Mononuclear cell (primary cell): Measurements from ENCODE around the gene SCYGR8. TPM values are rescaled to one million over a fixed set of nuclear protein-coding genes. Genes with fewer than 3 reads are reported as not detected.

ENCODE experiments used
- H3K27me3 ChIP-seq: 2 replicates; pipeline ENCODE4 v1.6.0; 2011; ENCODE audit warnings: low read length, control low read depth; ENCODE audit not compliant: insufficient read depth
- H3K4me1 ChIP-seq: 2 replicates; pipeline ENCODE4 v1.5.1; 2011; ENCODE audit warnings: mild to moderate bottlenecking, low read length, control low read depth; ENCODE audit not compliant: insufficient read depth
- H3K4me3 ChIP-seq: 2 replicates; pipeline ENCODE4 v1.5.1; 2011; ENCODE audit warnings: mild to moderate bottlenecking, low read length, moderate library complexity
- H3K9me3 ChIP-seq: 2 replicates; pipeline ENCODE4 v1.5.1; 2011; ENCODE audit warnings: low read depth, mild to moderate bottlenecking, control low read depth, low read length
- total RNA-seq: library from RNA; depleted of rRNA; stranded (reverse); fragments of >200 nt; gene quantifications from one replicate; pipeline ENCODE4 v1.2.3, GENCODE V29; 2012

SCYGR8 gene
- total RNA-seq, 1 donor, result not detected

- Histone ChIP-seq H3K27me3 (peaks cover 2% of the 10 kb centered on the region), H3K4me1 (peaks cover 13% of the 10 kb centered on the region), H3K4me3 (no peak overlapping the region), H3K9me3 (no peaks in the 10 kb centered on the region)
Observed at GRCh38 chr2:227780981-227781615, 35.4 kb downstream of the SCYGR8 start.

GRCh38 chr2:227781841-227782240 lies 36.1 kb downstream of the SCYGR8 start:
- Histone ChIP-seq H3K4me3 (no peak overlapping the region), H3K27me3 (peaks cover 3% of the 10 kb centered on the region), H3K9me3 (no peaks in the 10 kb centered on the region), H3K4me1 (peaks cover 13% of the 10 kb centered on the region)

GRCh38 chr2:227782804-227783203 lies 37.1 kb downstream of the SCYGR8 start:
- no peak overlapping the region for H3K4me3 ChIP-seq

GRCh38 chr2:227783404-227784138 lies 37.9 kb downstream of the SCYGR8 start:
- Histone ChIP-seq H3K4me3 (peak overlapping the region; percentile 36), H3K4me1 (peaks cover 13% of the 10 kb centered on the region), H3K9me3 (no peaks in the 10 kb centered on the region), H3K27me3 (peaks cover 3% of the 10 kb centered on the region)

More at GRCh38 chr2:227782804-227783203, 37.1 kb downstream of the SCYGR8 start:
- H3K4me1 ChIP-seq, result peaks cover 13% of the 10 kb centered on the region
- no peaks in the 10 kb centered on the region for H3K9me3 ChIP-seq
- H3K27me3 ChIP-seq, result peaks cover 3% of the 10 kb centered on the region

- H3K9me3 ChIP-seq, result no peaks in the 10 kb centered on the region
- H3K27me3 ChIP-seq, result peaks cover 3% of the 10 kb centered on the region
- peaks cover 13% of the 10 kb centered on the region for H3K4me1 ChIP-seq
- no peak overlapping the region for H3K4me3 ChIP-seq
Observed at GRCh38 chr2:227785293-227785692, 39.6 kb downstream of the SCYGR8 start.

GRCh38 chr2:227788561-227789018 lies 42.9 kb downstream of the SCYGR8 start:
- Histone ChIP-seq H3K4me3 (no peak overlapping the region), H3K27me3 (peaks cover 3% of the 10 kb centered on the region), H3K9me3 (no peaks in the 10 kb centered on the region)

GRCh38 chr2:227789803-227790202 lies 44.1 kb downstream of the SCYGR8 start:
- Histone ChIP-seq H3K9me3 (no peaks in the 10 kb centered on the region), H3K4me1 (no peaks in the 10 kb centered on the region), H3K27me3 (peaks cover 3% of the 10 kb centered on the region), H3K4me3 (no peak overlapping the region)

More at GRCh38 chr2:227788561-227789018, 42.9 kb downstream of the SCYGR8 start:
- peaks cover 8% of the 10 kb centered on the region for H3K4me1 ChIP-seq

GRCh38 chr2:227793148-227793712 lies 47.5 kb downstream of the SCYGR8 start:
- Histone ChIP-seq H3K4me3 (no peak overlapping the region), H3K4me1 (no peaks in the 10 kb centered on the region), H3K9me3 (no peaks in the 10 kb centered on the region), H3K27me3 (no peaks in the 10 kb centered on the region)

Other genes starting within 250 kb of the SCYGR8 start
- not detected for gene SCYGR2, start 147.0 kb upstream of the SCYGR8 start, total RNA-seq
- gene SCYGR3, start 131.1 kb upstream of the SCYGR8 start, total RNA-seq, result not detected
- gene SCYGR4, start 128.4 kb upstream of the SCYGR8 start, total RNA-seq, result not detected
- gene SCYGR5, start 79.1 kb upstream of the SCYGR8 start, total RNA-seq, result not detected
- gene SLC19A3, start 27.9 kb upstream of the SCYGR8 start, total RNA-seq, result not detected
- not detected for gene SCYGR6, start 21.1 kb upstream of the SCYGR8 start, total RNA-seq
- gene SCYGR7, start 17.6 kb upstream of the SCYGR8 start, total RNA-seq, result not detected
- gene CCL20, start 67.9 kb downstream of the SCYGR8 start, total RNA-seq, result 130 TPM
- gene DAW1, start 125.7 kb downstream of the SCYGR8 start, total RNA-seq, result not detected